Activated CD8-positive, alpha-beta T cell treated with anti-CD3 and anti-CD28 coated beads, Interleukin-2, amount 10 ng/mL, durations not matched to agents 7 days and 5 days (primary cell): ENCODE data around the gene BCAM. TPM values are rescaled to one million over a fixed set of nuclear protein-coding genes. Genes with fewer than 3 reads are reported as not detected.
"Not testable (repeated sequence)": the region's sequence is repeated elsewhere in the genome, so short reads cannot be mapped to it uniquely, and the experiment has no call there.

Source experiments
- ATAC-seq: fragments of 150-1000 bp; cut with Tn5 transposase; one replicate; pipeline ENCODE4 v1.10.0; 2021; ENCODE audit warnings: moderate library complexity
- CTCF ChIA-PET: fragments of 350-600 bp; sonication (Branson Sonifier 250); formaldehyde crosslinking; loops from one replicate; lab custom pipeline; 2021; ENCODE audit warnings: antibody characterized with exemption; lab: Charles Lee
- POLR2A ChIA-PET: fragments of 350-600 bp; sonication (Branson Sonifier 250); formaldehyde crosslinking; loops from one replicate; lab custom pipeline; 2021; ENCODE audit warnings: antibody characterized with exemption; lab: Charles Lee
- DNase-seq: peaks from one replicate; pipeline ENCODE4 v3.0.0-alpha.2; 2020
- H3K27ac Mint-ChIP-seq: one replicate; pipeline ENCODE4 v1.8.0; 2021; ENCODE audit warnings: mild to moderate bottlenecking, mixed read lengths
- H3K27me3 Mint-ChIP-seq: one replicate; pipeline ENCODE4 v1.8.0; 2021; ENCODE audit warnings: low read depth, mixed read lengths
- H3K36me3 Mint-ChIP-seq: one replicate; pipeline ENCODE4 v1.8.0; 2021; ENCODE audit warnings: low read depth, mixed read lengths
- H3K4me1 Mint-ChIP-seq: one replicate; pipeline ENCODE4 v1.8.0; 2021; ENCODE audit warnings: low read depth, mixed read lengths
- H3K4me3 Mint-ChIP-seq: one replicate; pipeline ENCODE4 v1.8.0; 2021; ENCODE audit warnings: mild to moderate bottlenecking, mixed read lengths
- H3K9me3 Mint-ChIP-seq: one replicate; pipeline ENCODE4 v1.8.0; 2022; ENCODE audit warnings: mixed read lengths; ENCODE audit not compliant: insufficient read depth
- total RNA-seq, 2 experiments: library from RNA; stranded (reverse); gene quantifications; one replicate each; pipeline ENCODE4 v1.2.3, GENCODE V29; 2021

BCAM gene
- total RNA-seq, 2 experiments from 2014 or later = not detected

GRCh38 chr19:44776402-44777096, 32.4 kb upstream of the BCAM start:
- Mint-ChIP-seq H3K27me3 (peaks cover 9% of the 10 kb centered on the region), H3K27ac (no peak overlapping the region), H3K36me3 (no peaks in the 10 kb centered on the region), H3K4me1 (peaks cover 2% of the 10 kb centered on the region), H3K9me3 (no peaks in the 10 kb centered on the region), H3K4me3 (no peak overlapping the region)
- ChIA-PET CTCF (interaction anchor here (18.1 kb wide), 1 partner anchor 53 kb away, joined by 455 read pairs; no protein-coding TSS in a partner anchor), POLR2A (no interaction called here)
- no peak for ATAC-seq
- DNase-seq = no peak

DNA sequence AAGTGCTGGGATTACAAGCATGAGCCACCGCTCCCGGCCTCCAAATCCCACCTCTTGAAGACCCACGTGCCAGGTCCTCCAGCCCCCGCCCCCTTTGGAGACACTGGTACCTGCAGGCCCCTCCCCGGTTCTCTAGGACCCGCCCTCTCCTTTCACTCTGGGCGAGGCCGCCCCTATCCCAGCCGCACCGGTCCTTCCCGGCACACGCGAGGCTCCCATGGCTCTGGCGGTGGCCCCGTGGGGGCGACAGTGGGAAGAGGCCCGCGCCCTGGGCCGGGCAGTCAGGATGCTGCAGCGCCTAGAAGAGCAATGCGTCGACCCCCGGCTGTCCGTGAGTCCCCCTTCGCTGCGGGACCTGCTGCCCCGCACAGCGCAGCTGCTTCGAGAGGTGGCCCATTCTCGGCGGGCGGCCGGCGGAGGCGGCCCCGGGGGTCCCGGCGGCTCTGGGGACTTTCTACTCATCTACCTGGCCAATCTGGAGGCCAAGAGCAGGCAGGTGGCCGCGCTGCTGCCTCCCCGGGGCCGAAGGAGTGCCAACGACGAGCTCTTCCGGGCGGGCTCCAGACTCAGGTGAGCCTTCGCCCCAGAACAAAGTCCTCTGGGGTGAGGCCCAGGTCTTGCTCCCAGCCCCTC, 31.1 kb upstream of the BCAM start, which contains the start of gene CBLC:
TSS of gene CBLC (plus strand) at position 176 of the 633 bp plus-strand sequence. CDS start at position 218, 42 bp downstream.
- H3K4me1 Mint-ChIP-seq = no peaks in the 10 kb centered on the region
- H3K27me3 Mint-ChIP-seq = peaks cover 9% of the 10 kb centered on the region
- ATAC-seq (no peak), DNase-seq (no peak)
- ChIA-PET POLR2A (no interaction called here), CTCF (interaction anchor here (18.1 kb wide), 1 partner anchor 55 kb away, joined by 455 read pairs; no protein-coding TSS in a partner anchor)
- no peaks in the 10 kb centered on the region for H3K9me3 Mint-ChIP-seq
- no peak within 1 kb of the TSS for H3K4me3 Mint-ChIP-seq
- H3K36me3 Mint-ChIP-seq = no peaks in the 10 kb centered on the region
- no peak within 1 kb of the TSS for H3K27ac Mint-ChIP-seq

GRCh38 chr19:44779150-44779549, 29.8 kb upstream of the BCAM start:
- peaks cover 1% of the 10 kb centered on the region for H3K27me3 Mint-ChIP-seq
- DNase-seq = no peak
- no peaks in the 10 kb centered on the region for H3K36me3 Mint-ChIP-seq
- no peak overlapping the region for H3K27ac Mint-ChIP-seq
- no peak for ATAC-seq
- H3K9me3 Mint-ChIP-seq = no peaks in the 10 kb centered on the region
- no peak overlapping the region for H3K4me3 Mint-ChIP-seq
- H3K4me1 Mint-ChIP-seq = peaks cover under 1% of the 10 kb centered on the region
- CTCF ChIA-PET = interaction anchor here (1.4 kb wide), 1 partner anchor 67 kb away, joined by 4 read pairs; the partner anchor contains the start of gene NECTIN2
- POLR2A ChIA-PET = no interaction called here

DNA sequence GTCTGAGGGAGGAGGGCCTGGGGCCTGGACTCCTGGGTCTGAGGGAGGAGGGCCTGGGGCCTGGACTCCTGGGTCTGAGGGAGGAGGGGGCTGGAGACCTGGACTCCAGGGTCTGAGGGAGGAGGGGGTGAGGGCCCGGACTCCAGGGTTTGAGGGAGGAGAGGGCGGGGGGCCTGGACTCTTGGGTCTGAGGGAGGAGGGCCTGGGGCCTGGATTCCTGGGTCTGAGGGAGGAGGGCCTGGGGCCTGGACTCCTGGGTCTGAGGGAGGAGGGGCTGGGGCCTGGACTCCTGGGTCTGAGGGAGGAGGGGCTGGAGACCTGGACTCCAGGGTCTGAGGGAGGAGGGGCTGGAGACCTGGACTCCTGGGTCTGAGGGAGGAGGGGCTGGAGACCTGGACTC, 27.2 kb upstream of the BCAM start:
- H3K4me3 Mint-ChIP-seq, H3K27me3 Mint-ChIP-seq, H3K27ac Mint-ChIP-seq, ATAC-seq, H3K4me1 Mint-ChIP-seq, DNase-seq, POLR2A ChIA-PET, H3K9me3 Mint-ChIP-seq, H3K36me3 Mint-ChIP-seq: not testable (repeated sequence)
- CTCF ChIA-PET = interaction anchor here (3.6 to 4.4 kb wide), 2 partner anchors 9 to 58 kb away, joined by 47 read pairs; no protein-coding TSS in a partner anchor

DNA sequence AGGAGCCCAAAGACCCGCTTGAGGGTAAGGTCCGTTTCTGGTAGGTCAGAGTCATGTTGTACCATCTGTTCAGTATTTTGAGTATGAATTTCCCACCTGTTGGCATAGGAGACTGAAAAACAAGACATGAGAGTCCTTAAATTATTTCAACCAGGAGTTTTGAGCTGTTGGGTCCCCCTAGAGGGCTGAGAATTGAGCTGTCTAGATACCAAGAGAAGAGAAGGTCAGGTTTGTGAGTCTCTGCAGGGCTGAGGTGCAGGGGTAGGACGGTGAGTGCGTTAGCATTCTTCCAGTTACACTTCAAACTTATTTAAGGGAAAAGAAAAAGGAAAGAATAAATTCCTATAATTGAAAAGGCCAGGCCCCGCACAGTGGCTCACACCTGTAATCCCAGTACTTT, 26.2 kb upstream of the BCAM start:
- Mint-ChIP-seq H3K36me3 (no peaks in the 10 kb centered on the region), H3K4me3 (no peak overlapping the region), H3K27me3 (no peaks in the 10 kb centered on the region), H3K4me1 (peaks cover 7% of the 10 kb centered on the region), H3K9me3 (no peaks in the 10 kb centered on the region), H3K27ac (no peak overlapping the region)
- DNase-seq (no peak), ATAC-seq (no peak)
- ChIA-PET CTCF (interaction anchor here (1.2 to 4.4 kb wide), 7 partner anchors 10 to 93 kb away, joined by 5 to 47 read pairs (median 9); partner anchors contain the start of gene NECTIN2), POLR2A (no interaction called here)

- Mint-ChIP-seq H3K27me3 (no peaks in the 10 kb centered on the region), H3K36me3 (no peaks in the 10 kb centered on the region), H3K4me3 (no peak overlapping the region), H3K27ac (no peak overlapping the region), H3K9me3 (no peaks in the 10 kb centered on the region), H3K4me1 (peaks cover 7% of the 10 kb centered on the region)
- no peak for DNase-seq
- no peak for ATAC-seq
- ChIA-PET CTCF (interaction anchor here (1.0 to 4.4 kb wide), 25 partner anchors 11 to 217 kb away, joined by 3 to 47 read pairs (median 5); partner anchors contain the start of genes BCAM, NECTIN2, PVR and RELB), POLR2A (interaction anchor here (0.6 kb wide), 1 partner anchor 626 kb away, joined by 4 read pairs; no protein-coding TSS in a partner anchor)
These were observed 25.4 kb upstream of the BCAM start for GRCh38 chr19:44783545-44783944.

GRCh38 chr19:44785271-44785670, 23.6 kb upstream of the BCAM start:
- peaks cover 7% of the 10 kb centered on the region for H3K4me1 Mint-ChIP-seq
- POLR2A ChIA-PET = no interaction called here

DNA sequence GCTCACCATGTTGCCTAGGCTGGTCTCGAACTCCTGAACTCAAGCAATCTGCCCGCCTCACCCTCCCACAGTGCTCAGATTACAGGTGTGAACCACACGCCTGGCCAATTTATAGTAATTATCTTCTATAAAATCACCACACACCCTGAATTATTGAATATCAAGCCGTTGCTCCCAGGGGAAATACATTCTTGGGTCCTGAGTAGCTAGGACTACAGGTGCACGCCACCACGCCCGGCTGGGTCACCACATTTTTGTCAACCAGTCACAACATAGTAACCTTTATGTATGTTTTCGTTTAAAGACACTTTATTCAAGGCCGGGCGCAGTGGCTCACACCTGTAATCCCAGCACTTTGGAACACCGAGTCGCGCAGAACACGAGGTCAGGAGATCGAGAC, 22.9 kb upstream of the BCAM start:
- CTCF ChIA-PET = interaction anchor here (1.3 kb wide), 1 partner anchor 58 kb away, joined by 3 read pairs; no protein-coding TSS in a partner anchor
- POLR2A ChIA-PET = no interaction called here
- no peak overlapping the region for H3K4me3 Mint-ChIP-seq
- H3K27me3 Mint-ChIP-seq = no peaks in the 10 kb centered on the region
- no peak overlapping the region for H3K27ac Mint-ChIP-seq
- ATAC-seq = no peak
- no peak for DNase-seq
- H3K9me3 Mint-ChIP-seq = no peaks in the 10 kb centered on the region
- H3K4me1 Mint-ChIP-seq = peaks cover 7% of the 10 kb centered on the region
- H3K36me3 Mint-ChIP-seq = no peaks in the 10 kb centered on the region

More at GRCh38 chr19:44785271-44785670, 23.6 kb upstream of the BCAM start:
- ATAC-seq (no peak), DNase-seq (no peak)
- Mint-ChIP-seq H3K27me3 (no peaks in the 10 kb centered on the region), H3K36me3 (no peaks in the 10 kb centered on the region), H3K9me3 (no peaks in the 10 kb centered on the region), H3K27ac (no peak overlapping the region), H3K4me3 (no peak overlapping the region)
- CTCF ChIA-PET = interaction anchor here (0.6 to 4.4 kb wide), 17 partner anchors 10 to 208 kb away, joined by 3 to 47 read pairs (median 6); partner anchors contain the start of genes NECTIN2 and PVR

DNA sequence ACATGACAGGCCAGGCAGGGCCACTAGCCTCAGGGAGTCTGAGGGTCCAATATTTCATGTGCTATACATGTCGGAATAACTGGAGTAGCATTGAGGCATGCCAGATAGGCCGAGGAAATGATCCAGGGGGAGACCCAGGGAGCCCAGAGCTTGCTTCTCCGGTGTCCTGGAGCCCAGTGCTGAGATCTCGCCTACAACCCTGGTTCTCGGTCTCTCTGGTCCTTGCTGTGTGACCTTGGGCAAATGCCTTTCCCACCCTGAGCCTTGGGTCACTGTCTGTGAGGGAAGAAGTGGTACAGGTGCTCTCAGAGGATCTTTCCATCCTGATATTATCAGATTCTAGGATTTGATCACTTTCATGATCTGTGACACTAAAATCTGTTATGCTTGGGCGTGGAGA, 19.9 kb upstream of the BCAM start:
- H3K4me1 Mint-ChIP-seq = peaks cover 7% of the 10 kb centered on the region
- H3K9me3 Mint-ChIP-seq = no peaks in the 10 kb centered on the region
- DNase-seq (no peak), ATAC-seq (no peak)
- CTCF ChIA-PET = interaction anchor here (1.5 to 1.7 kb wide), 2 partner anchors 18 to 65 kb away, joined by 5 to 6 read pairs; no protein-coding TSS in a partner anchor
- no peak overlapping the region for H3K27ac Mint-ChIP-seq
- POLR2A ChIA-PET = no interaction called here
- H3K27me3 Mint-ChIP-seq = no peaks in the 10 kb centered on the region
- H3K36me3 Mint-ChIP-seq = no peaks in the 10 kb centered on the region
- H3K4me3 Mint-ChIP-seq = no peak overlapping the region

GRCh38 chr19:44789943-44790483, 18.9 kb upstream of the BCAM start:
- Mint-ChIP-seq H3K27me3 (no peaks in the 10 kb centered on the region), H3K27ac (no peak overlapping the region), H3K4me3 (no peak overlapping the region), H3K9me3 (no peaks in the 10 kb centered on the region), H3K36me3 (no peaks in the 10 kb centered on the region), H3K4me1 (no peaks in the 10 kb centered on the region)
- ChIA-PET CTCF (interaction anchor here (1.3 to 1.7 kb wide), 3 partner anchors 9 to 66 kb away, joined by 3 to 6 read pairs (median 5); no protein-coding TSS in a partner anchor), POLR2A (no interaction called here)
- ATAC-seq (no peak), DNase-seq (no peak)

- Mint-ChIP-seq H3K27me3 (no peaks in the 10 kb centered on the region), H3K27ac (no peak overlapping the region), H3K4me3 (no peak overlapping the region), H3K9me3 (no peaks in the 10 kb centered on the region), H3K4me1 (peaks cover 17% of the 10 kb centered on the region), H3K36me3 (no peaks in the 10 kb centered on the region)
- ATAC-seq (no peak), DNase-seq (no peak)
- ChIA-PET CTCF (no interaction called here), POLR2A (no interaction called here)
These were observed 16.6 kb upstream of the BCAM start for GRCh38 chr19:44792281-44792680.
